Endodermal cell (in vitro differentiated cells): Measurements from ENCODE around the gene CNNM1. TPM values are rescaled to one million over a fixed set of nuclear protein-coding genes. Genes with fewer than 3 reads are reported as not detected.
A peak's percentile ranks its signal among the peaks of the same experiment; 100 is the strongest.

Experiments used
- DNase-seq: peaks from one replicate; pipeline ENCODE4 v3.0.0-alpha.2; 2017
- H3K27ac ChIP-seq: 2 replicates; pipeline ENCODE4 v1.5.1; 2013; ENCODE audit warnings: mild to moderate bottlenecking, low read depth, low read length, moderate library complexity
- H3K27me3 ChIP-seq: 2 replicates; pipeline ENCODE4 v1.6.1; 2013; ENCODE audit warnings: mild to moderate bottlenecking, low read length, moderate library complexity; ENCODE audit not compliant: insufficient read depth, control insufficient read depth, poor library complexity, severe bottlenecking
- H3K36me3 ChIP-seq: 2 replicates; pipeline ENCODE4 v1.7.0; 2013; ENCODE audit warnings: mild to moderate bottlenecking, low read length, moderate library complexity; ENCODE audit not compliant: control insufficient read depth, insufficient read depth
- H3K4me1 ChIP-seq: one replicate; pipeline ENCODE4 v1.7.0; 2013; ENCODE audit warnings: low read length; ENCODE audit not compliant: control insufficient read depth, insufficient read depth
- H3K4me3 ChIP-seq: 2 replicates; pipeline ENCODE4 v1.5.1; 2013; ENCODE audit warnings: mild to moderate bottlenecking, low read length, moderate library complexity
- H3K9ac ChIP-seq: 2 replicates; pipeline ENCODE4 v1.6.1; 2013; ENCODE audit warnings: mild to moderate bottlenecking, low read length, moderate library complexity; ENCODE audit not compliant: poor library complexity, severe bottlenecking; ENCODE audit errors: extremely low read depth
- H3K9me3 ChIP-seq: 2 replicates; pipeline ENCODE4 v1.6.1; 2013; ENCODE audit warnings: mild to moderate bottlenecking, low read length, moderate library complexity; ENCODE audit not compliant: control insufficient read depth
- H3K27ac Mint-ChIP-seq: 2 replicates; pipeline ENCODE4 v1.8.0; 2020; ENCODE audit warnings: mixed read lengths
- H3K27me3 Mint-ChIP-seq: 2 replicates; pipeline ENCODE4 v1.8.0; 2021; ENCODE audit warnings: mild to moderate bottlenecking, mixed read lengths; ENCODE audit not compliant: insufficient read depth
- H3K36me3 Mint-ChIP-seq: 2 replicates; pipeline ENCODE4 v1.8.0; 2020; ENCODE audit warnings: low read depth, mixed read lengths
- H3K4me1 Mint-ChIP-seq: 2 replicates; pipeline ENCODE4 v1.8.0; 2020; ENCODE audit warnings: mixed read lengths
- H3K4me3 Mint-ChIP-seq: 2 replicates; pipeline ENCODE4 v1.8.0; 2020; ENCODE audit warnings: mild to moderate bottlenecking, moderate library complexity, mixed read lengths
- H3K9me3 Mint-ChIP-seq: 2 replicates; pipeline ENCODE4 v1.8.0; 2020; ENCODE audit warnings: mild to moderate bottlenecking, mixed read lengths
- WGBS, 2 experiments: methylation state at CpG; one replicate each; pipeline versions ENCODE4 v1.1.5 to v1.1.7; 2013; ENCODE audit warnings: missing lambda C conversion rate in 2 of 2, mixed read lengths in 1 of 2; ENCODE audit not compliant: insufficient coverage in 1 of 2, insufficient read length in 1 of 2; 5-methylcytosine and 5-hydroxymethylcytosine counted together
- total RNA-seq, 2 donors: library from RNA; stranded (reverse); fragmentation: NEBNext Ultra II Directional in 1 of 2; extraction: Animal tissue kit (Norgen Biotek cat#: 25700) in 1 of 2; gene quantifications; 2 replicates in 1 of 2; 3 replicates in 1 of 2; pipeline ENCODE4 v1.2.1, GENCODE V29; 2021
- TF ChIP-seq, protein P1 (sequence below): fragments of 200-600 bp; sonication (generic); conservative IDR thresholded peaks from 2 replicates; pipeline ENCODE4 v1.5.0; 2021; ENCODE audit warnings: antibody characterized with exemption, mild to moderate bottlenecking

Gene CNNM1
- total RNA-seq, 2 donors from 2014 or later: 2.8 to 3.8 TPM

- Mint-ChIP-seq H3K4me3 (peak overlapping the region; percentile 90), H3K4me1 (peaks cover 24% of the 10 kb centered on the region), H3K27ac (peak overlapping the region; percentile 99), H3K9me3 (no peaks in the 10 kb centered on the region), H3K36me3 (peaks cover 6% of the 10 kb centered on the region), H3K27me3 (peaks cover 5% of the 10 kb centered on the region)
- no peak overlapping the region for H3K27ac ChIP-seq
- TF ChIP-seq, protein P1, sequence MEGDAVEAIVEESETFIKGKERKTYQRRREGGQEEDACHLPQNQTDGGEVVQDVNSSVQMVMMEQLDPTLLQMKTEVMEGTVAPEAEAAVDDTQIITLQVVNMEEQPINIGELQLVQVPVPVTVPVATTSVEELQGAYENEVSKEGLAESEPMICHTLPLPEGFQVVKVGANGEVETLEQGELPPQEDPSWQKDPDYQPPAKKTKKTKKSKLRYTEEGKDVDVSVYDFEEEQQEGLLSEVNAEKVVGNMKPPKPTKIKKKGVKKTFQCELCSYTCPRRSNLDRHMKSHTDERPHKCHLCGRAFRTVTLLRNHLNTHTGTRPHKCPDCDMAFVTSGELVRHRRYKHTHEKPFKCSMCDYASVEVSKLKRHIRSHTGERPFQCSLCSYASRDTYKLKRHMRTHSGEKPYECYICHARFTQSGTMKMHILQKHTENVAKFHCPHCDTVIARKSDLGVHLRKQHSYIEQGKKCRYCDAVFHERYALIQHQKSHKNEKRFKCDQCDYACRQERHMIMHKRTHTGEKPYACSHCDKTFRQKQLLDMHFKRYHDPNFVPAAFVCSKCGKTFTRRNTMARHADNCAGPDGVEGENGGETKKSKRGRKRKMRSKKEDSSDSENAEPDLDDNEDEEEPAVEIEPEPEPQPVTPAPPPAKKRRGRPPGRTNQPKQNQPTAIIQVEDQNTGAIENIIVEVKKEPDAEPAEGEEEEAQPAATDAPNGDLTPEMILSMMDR: no peak
- peaks cover 7% of the 10 kb centered on the region for H3K4me1 ChIP-seq
- no peaks in the 10 kb centered on the region for H3K9me3 ChIP-seq
- peaks cover 22% of the 10 kb centered on the region for H3K27me3 ChIP-seq
- WGBS, 2 experiments: 8 to 26% methylated on average over 3 to 6 of the region's 6 CpGs
- H3K36me3 ChIP-seq: peaks cover 11% of the 10 kb centered on the region
- peak overlapping the region; percentile 86 for H3K9ac ChIP-seq
- peak; percentile 56 for DNase-seq
- H3K4me3 ChIP-seq: peak overlapping the region; percentile 94
Measured at GRCh38 chr10:99429517-99430095, 100.5 kb downstream of the CNNM1 start.

DNA sequence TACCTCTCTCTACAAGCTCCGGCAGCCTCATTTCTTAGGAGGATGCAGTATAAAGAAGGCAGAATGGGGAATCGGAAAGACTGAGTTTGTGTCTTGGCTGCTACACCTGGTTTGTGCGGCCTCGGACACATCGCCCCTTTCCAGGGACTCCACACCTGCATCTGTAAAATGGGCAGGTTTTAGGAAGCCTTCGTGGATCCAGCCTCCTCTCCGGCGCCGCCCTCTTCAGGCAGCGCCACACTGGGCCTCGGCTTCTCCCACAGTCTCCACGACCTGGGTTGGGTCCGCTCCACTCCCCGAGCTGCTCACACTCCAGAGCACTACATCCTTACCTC, 100.9 kb downstream of the CNNM1 start:
- no peak for DNase-seq
- Histone ChIP-seq H3K36me3 (peaks cover 6% of the 10 kb centered on the region), H3K27ac (peak overlapping the region; percentile 69), H3K9ac (peak overlapping the region; percentile 86), H3K4me3 (peak overlapping the region; percentile 94), H3K4me1 (peaks cover 8% of the 10 kb centered on the region), H3K27me3 (peaks cover 26% of the 10 kb centered on the region), H3K9me3 (no peaks in the 10 kb centered on the region)
- Mint-ChIP-seq H3K4me3 (peak overlapping the region; percentile 90), H3K4me1 (peaks cover 25% of the 10 kb centered on the region), H3K9me3 (no peaks in the 10 kb centered on the region), H3K27ac (peak overlapping the region; percentile 99), H3K36me3 (peaks cover 2% of the 10 kb centered on the region), H3K27me3 (peaks cover 5% of the 10 kb centered on the region)
- 9 to 14% methylated on average over 5 to 14 of the region's 14 CpGs for WGBS, 2 experiments
- TF ChIP-seq, protein P1: no peak

DNA sequence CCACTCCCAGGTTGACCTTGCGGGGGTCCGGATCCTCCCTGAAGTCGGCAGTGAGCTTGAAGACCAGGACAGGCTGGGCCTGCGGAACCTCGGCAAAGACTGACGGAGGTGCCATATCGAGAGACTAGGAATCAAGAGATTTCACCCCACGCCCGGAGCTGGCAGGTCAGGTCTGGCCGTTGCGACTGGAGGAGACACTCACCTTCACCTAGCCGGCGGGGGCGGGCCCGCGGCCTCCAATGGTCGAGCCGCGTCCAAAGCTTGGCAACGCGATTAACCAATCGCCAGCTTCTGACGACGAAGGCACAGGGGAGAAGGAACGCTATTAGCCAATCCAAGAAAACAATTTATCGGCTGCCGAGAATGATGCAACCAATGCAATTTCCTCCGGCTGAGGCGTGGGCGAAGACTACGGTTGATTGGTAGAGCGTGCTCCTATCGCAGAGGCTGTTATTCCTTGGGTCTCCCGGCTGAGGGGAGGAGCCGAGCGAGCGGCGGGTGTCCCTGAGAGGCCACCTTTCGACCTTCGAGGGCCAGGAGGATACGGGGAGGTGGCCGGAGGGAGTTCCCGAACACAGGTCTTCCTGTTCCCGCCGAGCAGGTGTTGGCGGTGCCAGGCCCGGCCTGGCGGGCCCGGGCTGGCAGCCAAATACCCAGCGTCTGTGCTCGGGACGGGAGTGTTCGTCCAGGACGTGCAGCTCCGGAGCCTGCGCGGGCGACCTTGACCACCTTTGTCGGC, 101.5 kb downstream of the CNNM1 start, which contains the start of gene GOT1:
Gene GOT1 (minus strand): TSS at position 174 of the 739 bp plus-strand sequence. CDS start 59 bp downstream, at position 115.
- H3K36me3 ChIP-seq: peaks cover under 1% of the 10 kb centered on the region
- H3K27ac ChIP-seq: peak within 1 kb of the TSS; percentile 69
- H3K36me3 Mint-ChIP-seq: peaks cover 2% of the 10 kb centered on the region
- WGBS, 2 experiments: 0% methylated on average over 43 to 59 of the region's 59 CpGs
- peak; percentile 99 for DNase-seq
- TF ChIP-seq, protein P1: no peak
- peaks cover 25% of the 10 kb centered on the region for H3K4me1 Mint-ChIP-seq
- peak within 1 kb of the TSS; percentile 99 for H3K27ac Mint-ChIP-seq
- peaks cover 8% of the 10 kb centered on the region for H3K4me1 ChIP-seq
- H3K27me3 ChIP-seq: peaks cover 30% of the 10 kb centered on the region
- H3K27me3 Mint-ChIP-seq: peaks cover 5% of the 10 kb centered on the region
- no peaks in the 10 kb centered on the region for H3K9me3 Mint-ChIP-seq
- peak within 1 kb of the TSS; percentile 86 for H3K9ac ChIP-seq
- peak within 1 kb of the TSS; percentile 90 for H3K4me3 Mint-ChIP-seq
- peak within 1 kb of the TSS; percentile 94 for H3K4me3 ChIP-seq
- no peaks in the 10 kb centered on the region for H3K9me3 ChIP-seq
